HepG2 (cell line): ENCODE data around the gene TOX2.

ENCODE experiments used
- FOXK2 ChIP-seq: fragments of 450-650 bp; IDR thresholded peaks from 2 replicates; pipeline ENCODE4 v1.6.1; 2016
- JUND ChIP-seq: sonication (generic); formaldehyde crosslinking; IDR thresholded peaks from 2 replicates; pipeline ENCODE4 v1.8.0; 2022; ENCODE audit warnings: mild to moderate bottlenecking, missing genetic modification reagents
- MAX ChIP-seq: IDR thresholded peaks from 2 replicates; pipeline ENCODE4 v1.6.1; 2012; ENCODE audit warnings: inconsistent platforms
- POLR2AphosphoS5 ChIP-seq: IDR thresholded peaks from 2 replicates; pipeline ENCODE4 v1.6.1; 2012; ENCODE audit warnings: low read depth, low read length
- ZNF292 ChIP-seq: sonication (generic); formaldehyde crosslinking; IDR thresholded peaks from 2 replicates; pipeline ENCODE4 v1.8.1; 2022; ENCODE audit warnings: mild to moderate bottlenecking, low read depth, missing genetic modification reagents, borderline replicate concordance
- ZNF367 ChIP-seq: sonication (generic); formaldehyde crosslinking; IDR thresholded peaks from 2 replicates; pipeline ENCODE4 v1.4.0; 2020; ENCODE audit warnings: missing genetic modification reagents, borderline replicate concordance

DNA sequence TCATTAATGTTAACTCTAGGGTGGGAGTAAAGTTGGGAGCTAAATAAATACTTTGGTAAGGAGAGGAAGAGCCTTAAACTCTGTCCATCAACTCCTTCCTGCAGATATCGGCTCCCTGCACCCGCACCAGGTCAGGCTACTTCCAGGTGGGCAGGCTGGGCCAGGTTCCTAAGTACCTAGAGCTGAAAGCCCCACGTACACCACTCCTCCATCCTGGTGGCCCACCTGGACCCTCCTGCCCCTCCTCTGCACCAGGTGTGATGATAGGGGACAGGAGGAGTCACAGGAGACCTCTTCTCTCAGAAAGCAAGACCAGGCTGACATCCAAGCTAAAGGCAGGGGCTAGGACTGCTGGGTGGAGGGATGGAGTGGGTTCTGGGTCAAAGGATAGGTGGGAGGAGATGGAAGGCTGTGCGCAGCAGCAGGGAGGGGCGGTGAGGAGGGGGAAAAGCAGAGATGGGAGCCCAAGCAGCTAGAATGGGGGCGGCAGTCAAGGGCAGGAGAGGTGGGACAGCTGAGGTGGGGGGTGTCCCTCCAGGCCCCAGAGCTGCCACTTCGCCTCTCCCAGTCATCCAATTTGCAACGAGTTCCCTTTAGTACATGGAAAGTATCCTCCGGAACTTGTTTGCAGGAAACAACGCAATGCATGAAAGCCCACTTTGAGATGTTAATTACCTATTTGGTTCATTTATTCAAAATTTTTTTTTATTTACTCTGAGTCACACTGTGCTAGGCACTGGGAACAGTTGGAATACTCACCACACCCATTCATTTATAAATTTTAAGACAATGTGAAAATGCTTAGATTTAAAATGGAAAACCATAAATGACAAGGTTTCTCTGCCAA is 15.2 kb upstream of the TOX2 start:
- TF ChIP-seq ZNF367, result no peak
- no peak for TF ChIP-seq FOXK2
- TF ChIP-seq ZNF292 (CRISPR knock-in tag), result no peak
- TF ChIP-seq JUND, result no peak
- TF ChIP-seq MAX, result no peak
- no peak for TF ChIP-seq POLR2AphosphoS5
